NCI-H524 treated with DMSO at 0.1 percent for 48 hours (cell line): ENCODE measurements around the gene MRPS23.

Experiments used
- DNase-seq: peaks from one replicate; lab custom pipeline; 2025; lab: John Stamatoyannopoulos, UW

The MRPS23 gene

GRCh38 chr17:57838453-57838852, 11.4 kb downstream of the MRPS23 start:
- no peak for DNase-seq

DNA sequence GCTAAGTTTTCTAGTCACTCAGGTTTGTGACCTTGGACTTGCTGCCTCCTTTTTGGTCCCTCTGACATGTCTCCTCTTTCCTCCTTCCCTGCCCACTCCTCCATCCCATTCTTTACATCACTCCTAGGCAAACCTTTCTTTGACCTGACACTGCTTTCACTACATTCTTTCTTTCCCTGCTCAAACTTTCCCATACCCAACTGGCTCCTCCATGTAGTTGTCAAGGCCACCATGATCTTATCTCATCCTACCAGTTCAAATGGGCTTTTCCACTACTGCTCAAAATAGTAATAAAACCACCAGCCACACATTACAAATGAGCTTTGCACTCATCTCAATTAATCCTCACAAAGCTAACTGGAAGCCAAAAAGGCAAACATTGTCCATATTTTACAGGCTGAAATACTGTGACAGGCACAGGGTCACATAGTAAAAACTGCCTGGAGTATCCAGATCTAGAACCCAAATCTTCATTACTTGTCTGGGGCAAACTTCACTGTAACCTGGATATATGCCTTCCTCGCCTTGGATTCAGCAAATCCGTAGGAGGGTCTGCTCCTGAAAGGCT, 14.4 kb downstream of the MRPS23 start:
- no peak for DNase-seq

DNA sequence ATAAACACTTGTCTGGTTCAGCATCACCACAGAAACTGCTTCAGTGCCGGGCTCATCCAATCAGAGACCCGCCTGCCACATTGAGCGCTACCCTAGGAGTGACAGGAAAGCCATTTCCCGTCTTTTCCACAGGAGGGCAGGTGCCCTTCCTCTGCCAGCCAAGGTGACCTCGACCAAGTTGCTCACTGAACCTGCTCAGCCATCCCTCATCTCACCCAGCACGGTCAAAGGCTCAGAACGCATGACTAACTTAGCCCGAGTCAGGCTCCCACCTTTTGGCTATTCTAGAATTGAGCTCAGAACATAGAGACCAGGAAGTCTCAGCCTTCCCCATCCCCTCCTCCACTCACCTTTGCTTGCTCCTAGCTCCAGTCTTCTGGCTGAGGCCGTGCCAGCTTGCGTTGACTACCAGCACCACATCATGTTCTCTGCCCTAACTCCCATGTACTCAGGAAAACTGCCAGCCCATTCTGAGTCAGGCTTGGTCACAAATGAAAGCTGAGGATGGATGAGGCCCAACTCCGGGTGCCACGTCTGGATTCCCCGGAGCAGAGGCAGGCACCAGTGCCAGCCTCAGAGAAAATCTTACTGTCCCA, 15.6 kb downstream of the MRPS23 start:
- DNase-seq, result no peak

GRCh38 chr17:57833179-57833939, 16.5 kb downstream of the MRPS23 start:
- DNase-seq, result peak; percentile 42

GRCh38 chr17:57832314-57833178, 17.3 kb downstream of the MRPS23 start:
- DNase-seq, result no peak

DNA sequence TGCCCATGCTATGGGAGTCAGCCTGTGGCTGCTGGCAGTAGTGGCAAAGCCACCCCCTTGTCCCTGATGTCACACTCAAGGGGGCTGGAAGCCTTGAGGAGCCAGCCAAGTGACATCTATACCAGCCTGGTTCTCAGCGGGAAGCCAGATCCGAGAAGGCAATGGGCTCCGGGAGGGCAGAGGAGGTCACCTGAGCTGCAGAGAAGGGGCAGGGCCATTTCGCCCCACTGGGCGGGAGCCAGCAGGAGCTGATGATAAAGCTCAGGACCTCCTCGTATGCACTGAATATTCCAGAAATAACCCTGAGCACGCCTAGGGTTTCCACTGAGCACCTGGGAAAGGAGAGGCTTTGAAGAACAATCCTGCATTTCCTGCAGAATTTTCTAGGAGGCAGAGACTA, 19.0 kb downstream of the MRPS23 start:
- DNase-seq, result no peak

DNA sequence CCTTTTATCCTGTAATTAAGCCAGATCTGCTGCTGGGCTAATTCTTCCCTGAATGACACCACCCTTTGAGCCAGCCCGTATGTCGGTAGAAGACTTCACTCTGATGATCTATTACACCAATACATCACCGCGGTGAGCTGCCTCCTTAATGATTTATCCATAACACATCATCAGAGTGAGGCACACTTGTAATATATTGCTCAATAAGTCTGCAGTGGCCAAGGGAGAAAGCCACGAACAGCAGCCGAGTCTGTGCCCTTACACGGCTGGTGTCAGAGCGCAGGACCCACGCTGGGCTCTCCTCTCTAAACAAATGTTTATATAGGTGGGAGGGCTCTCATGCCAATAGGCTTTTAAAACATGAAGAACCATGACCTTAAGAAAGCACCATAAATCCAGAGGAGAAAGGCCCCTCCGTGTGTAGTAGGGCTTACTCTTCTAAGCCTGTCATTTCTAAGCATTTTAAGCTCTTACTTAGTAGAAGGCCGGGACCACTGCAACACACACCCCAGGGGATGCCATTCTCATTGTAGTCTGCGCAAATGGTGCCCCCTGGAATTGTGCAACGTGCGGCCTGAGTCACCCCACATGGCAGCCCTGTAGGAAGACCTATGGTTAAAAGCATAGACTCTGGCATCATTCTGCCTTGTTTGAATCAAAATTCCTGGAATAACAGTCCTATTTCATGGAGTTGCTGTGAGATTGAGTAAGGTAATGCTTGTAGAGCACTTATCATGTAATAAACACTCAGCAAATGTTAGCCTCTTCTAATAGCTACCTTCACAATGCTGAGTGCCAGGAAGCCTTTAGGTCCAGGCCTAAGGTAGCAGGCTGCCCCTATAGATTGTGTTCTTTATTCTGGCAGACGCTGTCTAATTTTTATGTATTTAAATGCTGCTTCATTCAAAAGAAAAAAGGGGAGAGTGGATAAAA, 26.1 kb downstream of the MRPS23 start:
- DNase-seq, result no peak

DNA sequence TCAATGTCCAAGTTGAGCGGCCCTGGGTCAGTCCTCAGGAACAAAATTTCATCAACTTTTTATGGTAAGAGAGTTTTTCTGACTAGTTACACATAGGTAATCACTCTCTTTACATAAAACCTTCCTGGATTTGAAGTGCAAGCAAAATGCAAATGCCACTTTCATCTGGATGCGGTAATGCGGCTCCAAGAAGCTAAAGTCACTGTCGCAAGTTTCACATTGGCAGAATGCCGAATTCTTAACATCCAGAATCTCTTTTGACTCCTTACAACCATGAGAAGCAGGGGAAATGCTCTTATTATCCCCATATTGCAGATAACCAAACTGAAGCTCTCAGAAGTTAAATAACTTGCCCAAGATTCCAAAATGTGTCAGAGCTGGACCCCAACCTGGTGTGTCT, 30.0 kb downstream of the MRPS23 start:
- no peak for DNase-seq

GRCh38 chr17:57819285-57819684, 30.6 kb downstream of the MRPS23 start:
- DNase-seq, result no peak

- DNase-seq, result no peak
Measured at GRCh38 chr17:57818066-57818465, 31.8 kb downstream of the MRPS23 start.

GRCh38 chr17:57817299-57817698, 32.5 kb downstream of the MRPS23 start:
- no peak for DNase-seq

DNA sequence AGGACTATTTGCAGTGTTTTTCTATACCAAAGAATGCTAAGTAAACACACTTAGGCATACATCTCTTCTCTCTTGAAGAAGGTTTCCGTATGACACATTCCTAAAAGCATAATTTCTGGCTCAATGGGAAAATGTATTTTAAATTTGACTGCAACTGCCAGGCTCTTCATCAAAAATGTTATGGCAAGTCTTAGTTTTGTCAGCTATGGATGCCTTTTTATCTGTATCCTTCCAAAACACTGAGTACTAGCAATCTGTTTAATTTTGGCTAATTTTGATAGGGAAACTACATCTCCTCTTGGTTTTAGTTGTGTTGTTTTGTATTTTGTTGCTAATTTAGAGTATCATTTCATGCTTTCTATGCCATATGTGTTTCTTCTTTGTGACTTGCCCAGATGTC, 35.4 kb downstream of the MRPS23 start:
- DNase-seq, result no peak

GRCh38 chr17:57811638-57812280, 38.1 kb downstream of the MRPS23 start:
- no peak for DNase-seq

- peak; percentile 50 for DNase-seq
Measured at GRCh38 chr17:57810721-57811637, 38.9 kb downstream of the MRPS23 start.

DNA sequence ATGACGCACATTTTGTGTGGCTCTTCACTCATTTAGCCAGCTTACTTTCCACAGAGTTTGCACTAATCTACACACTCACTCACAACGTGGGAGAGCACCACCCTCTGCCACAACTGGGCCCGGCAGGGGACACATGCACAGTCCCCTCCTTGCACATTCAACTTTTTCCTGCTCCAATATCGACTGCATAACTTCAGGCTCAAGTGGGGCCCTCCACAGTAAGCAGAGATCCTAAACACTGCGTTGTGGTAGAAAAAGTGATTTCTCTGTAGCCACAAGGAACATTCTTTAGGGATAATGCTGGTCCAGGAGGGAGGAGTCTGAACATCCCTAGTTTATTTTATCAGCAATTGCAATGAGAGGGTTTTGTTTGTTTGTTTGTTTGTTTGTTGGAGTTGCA, 40.0 kb downstream of the MRPS23 start:
- DNase-seq, result no peak

- DNase-seq, result peak; percentile 8
Measured at GRCh38 chr17:57808882-57809281, 41.0 kb downstream of the MRPS23 start.

GRCh38 chr17:57806167-57806830, 43.5 kb downstream of the MRPS23 start:
- peak; percentile 98 for DNase-seq

DNA sequence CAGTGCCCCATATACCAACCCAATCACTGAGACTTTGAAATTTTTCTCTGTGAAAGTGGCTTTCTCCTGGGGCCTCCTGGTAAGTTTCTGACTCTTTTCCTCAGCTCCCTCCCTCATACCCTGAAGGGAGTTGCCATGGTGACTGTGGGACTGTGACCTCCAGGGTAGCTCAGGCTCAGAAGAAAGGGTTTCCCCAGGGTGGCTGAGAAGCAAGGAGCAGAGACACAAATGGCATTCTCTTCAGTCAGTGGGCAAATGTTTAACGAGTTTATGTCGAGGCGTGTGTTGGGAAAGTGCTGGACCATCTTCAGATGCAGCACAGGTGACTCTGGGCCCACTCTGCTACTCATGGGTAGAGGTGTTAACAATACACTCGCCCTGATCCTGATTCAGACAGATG, 46.8 kb downstream of the MRPS23 start:
- DNase-seq, result no peak

GRCh38 chr17:57801044-57801711, 48.7 kb downstream of the MRPS23 start:
- DNase-seq, result no peak
